NCI-H524 treated with DMSO at 0.1 percent for 48 hours (cell line): ENCODE data around the gene PDE9A.

Source experiments
- DNase-seq: peaks from one replicate; lab custom pipeline; 2025; lab: John Stamatoyannopoulos, UW

PDE9A gene

GRCh38 chr21:42739061-42739931 is 85.9 kb downstream of the PDE9A start:
- no peak for DNase-seq

- DNase-seq, result no peak
Observed at GRCh38 chr21:42740405-42740909, 87.0 kb downstream of the PDE9A start.

DNA sequence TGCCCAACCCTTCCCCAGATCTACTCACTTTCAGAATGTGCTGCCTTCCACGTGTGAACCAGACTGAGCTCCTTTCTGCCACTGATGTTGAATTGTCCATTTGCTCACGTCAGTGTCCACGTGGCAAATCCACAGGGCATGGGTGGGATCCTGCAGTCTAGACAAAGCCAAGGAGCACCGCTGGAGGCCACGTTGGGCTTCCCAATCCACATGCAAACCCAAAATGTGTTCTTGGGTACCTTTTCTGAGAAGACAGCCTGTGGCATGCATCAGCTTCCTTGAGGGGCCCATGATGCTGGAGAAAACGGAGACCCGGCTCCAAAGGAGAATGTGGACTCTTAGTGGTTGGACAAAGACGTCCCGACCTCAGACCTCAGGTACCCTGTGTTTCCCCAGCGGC is 87.6 kb downstream of the PDE9A start:
- no peak for DNase-seq

GRCh38 chr21:42744520-42745445 is 91.4 kb downstream of the PDE9A start:
- DNase-seq, result no peak

DNA sequence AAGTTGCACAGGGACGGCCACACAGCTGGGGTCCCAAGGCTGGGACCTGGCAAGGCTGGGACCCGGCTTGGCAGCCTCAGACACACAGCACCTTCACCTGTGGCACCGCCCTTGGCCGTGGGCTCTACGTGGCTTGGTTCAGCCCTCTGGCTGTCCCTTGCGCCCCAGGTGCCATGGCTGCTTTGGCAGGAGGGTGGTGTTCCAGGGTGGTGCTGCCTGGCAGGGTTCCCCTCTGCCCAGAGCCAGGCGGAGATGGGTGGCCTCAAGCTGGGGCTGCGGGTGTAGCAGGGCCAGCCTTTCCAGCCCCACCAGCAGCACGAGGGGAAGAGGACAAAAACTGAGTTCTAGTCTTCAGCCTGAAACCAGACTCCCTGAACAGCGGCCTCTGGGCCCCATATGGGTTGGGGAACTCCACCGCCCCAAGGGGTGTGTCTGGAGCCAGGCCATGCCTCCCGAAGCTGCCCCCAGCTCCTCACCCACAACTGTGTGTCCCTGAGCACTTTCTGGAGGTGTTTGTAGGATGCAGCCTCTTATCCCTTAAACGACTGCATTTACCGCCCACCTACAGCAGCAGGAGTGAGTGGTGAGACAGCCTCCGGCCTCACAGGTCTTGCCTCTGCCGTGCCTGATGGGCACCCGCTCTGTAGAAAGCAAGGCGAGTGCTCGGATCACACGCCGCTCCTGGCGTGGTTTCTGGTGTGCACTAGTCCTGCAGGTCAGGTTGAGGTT is 92.3 kb downstream of the PDE9A start:
- no peak for DNase-seq

- no peak for DNase-seq
Observed at GRCh38 chr21:42746240-42746592, 92.8 kb downstream of the PDE9A start.

DNA sequence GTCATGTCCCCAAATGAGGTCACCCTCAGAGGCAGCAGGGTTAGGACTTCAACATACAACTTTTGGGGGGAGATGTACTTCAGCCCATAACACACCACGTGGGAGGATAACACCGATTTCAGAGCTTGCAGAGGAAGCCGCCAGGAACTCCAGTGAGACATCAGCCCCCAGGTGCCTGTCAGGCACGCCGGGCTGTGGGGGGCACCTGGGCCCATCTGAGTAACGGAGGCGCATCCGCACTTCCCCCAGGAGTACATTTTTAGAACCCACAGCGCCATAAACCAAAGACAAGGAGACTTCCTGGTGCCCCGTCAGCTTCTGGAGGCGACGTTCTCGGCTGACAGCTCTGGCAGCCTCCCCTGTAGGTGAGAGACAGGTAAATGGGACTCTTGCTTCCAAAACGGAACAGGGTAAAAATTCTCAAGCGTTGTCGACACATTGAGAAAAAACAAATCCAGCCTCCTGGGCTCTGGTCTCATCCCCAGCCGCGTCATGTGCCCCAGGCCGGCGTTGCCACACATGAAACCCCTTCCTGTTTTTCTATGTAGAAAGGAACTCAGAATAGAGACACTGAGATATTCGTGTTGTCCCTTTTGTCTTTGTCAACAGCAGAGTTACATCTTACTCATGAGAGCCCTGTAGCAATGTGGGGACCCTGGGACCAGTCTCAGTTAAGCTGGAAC is 93.3 kb downstream of the PDE9A start:
- no peak for DNase-seq

GRCh38 chr21:42747276-42747701 is 93.9 kb downstream of the PDE9A start:
- no peak for DNase-seq

DNA sequence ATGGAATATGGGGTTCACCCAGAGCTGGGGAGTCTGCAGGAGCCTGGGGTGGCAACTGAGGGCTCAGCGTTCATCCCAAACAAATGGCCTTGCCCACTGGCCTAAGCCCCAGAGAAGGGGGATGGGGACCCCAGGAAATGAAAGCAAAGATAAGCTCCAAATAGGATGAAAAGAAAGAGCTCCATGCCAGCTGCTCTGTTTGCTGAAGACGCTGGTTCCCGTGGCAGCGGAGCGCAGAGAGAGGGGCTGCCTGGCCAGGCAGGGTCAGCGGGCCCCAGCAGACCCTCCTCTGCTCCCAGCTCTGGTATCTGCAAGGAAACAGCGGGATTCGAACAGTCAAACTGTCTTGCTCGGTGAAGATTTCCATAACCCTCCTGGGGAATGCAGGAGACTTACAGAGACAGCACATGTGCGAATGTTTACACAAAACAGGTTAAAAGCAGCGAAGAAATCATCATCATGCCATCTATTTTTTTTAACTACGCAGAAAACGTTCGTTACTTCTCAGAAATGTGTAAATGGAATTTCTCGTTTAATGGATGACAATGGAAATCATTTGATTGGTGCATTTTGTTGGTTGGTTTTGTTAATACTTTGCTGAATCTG is 94.4 kb downstream of the PDE9A start:
- no peak for DNase-seq

GRCh38 chr21:42748620-42749176 is 95.3 kb downstream of the PDE9A start:
- DNase-seq, result no peak

- no peak for DNase-seq
Observed at GRCh38 chr21:42750737-42751530, 97.5 kb downstream of the PDE9A start.

DNA sequence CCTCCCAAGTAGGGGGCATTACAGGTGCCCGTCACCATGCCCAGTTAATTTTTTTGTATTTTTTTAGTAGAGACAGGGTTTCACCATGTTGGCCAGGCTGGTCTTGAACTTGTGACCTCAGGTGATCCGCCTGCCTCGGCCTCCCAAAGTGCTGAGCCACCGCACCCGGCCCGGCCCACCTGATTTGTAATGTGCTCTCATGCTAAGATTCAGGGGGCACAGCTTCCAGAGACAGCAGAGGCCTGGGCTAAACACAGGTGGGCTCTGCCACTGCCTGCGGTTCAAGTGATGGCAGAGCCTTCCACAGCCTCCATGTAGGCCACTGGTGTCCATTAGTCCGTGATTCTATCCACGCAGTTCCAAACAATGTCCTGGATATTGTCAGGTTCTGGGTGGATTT is 98.4 kb downstream of the PDE9A start:
- no peak for DNase-seq

DNA sequence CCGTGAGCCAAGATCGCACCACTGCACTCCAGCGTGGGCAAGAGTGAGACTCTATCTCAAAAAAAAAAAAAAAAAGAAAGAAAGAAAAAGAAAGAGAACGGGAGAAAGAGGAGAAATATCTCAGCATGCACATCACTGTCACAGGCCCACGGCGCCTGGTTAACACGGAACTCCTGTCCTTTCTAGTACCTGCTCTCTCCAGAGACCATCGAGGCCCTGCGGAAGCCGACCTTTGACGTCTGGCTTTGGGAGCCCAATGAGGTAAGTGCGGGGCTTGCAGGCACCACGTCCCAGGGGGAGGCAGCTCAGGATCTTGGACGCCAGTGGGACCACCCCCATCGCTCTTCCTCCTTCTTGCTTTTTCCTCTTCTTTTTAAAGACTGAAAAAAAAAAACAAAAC is 100.4 kb downstream of the PDE9A start:
- DNase-seq, result no peak

- DNase-seq, result no peak
Observed at GRCh38 chr21:42754270-42754933, 101.0 kb downstream of the PDE9A start.

GRCh38 chr21:42755031-42755665 is 101.7 kb downstream of the PDE9A start:
- no peak for DNase-seq

- no peak for DNase-seq
Observed at GRCh38 chr21:42755766-42756579, 102.6 kb downstream of the PDE9A start.

DNA sequence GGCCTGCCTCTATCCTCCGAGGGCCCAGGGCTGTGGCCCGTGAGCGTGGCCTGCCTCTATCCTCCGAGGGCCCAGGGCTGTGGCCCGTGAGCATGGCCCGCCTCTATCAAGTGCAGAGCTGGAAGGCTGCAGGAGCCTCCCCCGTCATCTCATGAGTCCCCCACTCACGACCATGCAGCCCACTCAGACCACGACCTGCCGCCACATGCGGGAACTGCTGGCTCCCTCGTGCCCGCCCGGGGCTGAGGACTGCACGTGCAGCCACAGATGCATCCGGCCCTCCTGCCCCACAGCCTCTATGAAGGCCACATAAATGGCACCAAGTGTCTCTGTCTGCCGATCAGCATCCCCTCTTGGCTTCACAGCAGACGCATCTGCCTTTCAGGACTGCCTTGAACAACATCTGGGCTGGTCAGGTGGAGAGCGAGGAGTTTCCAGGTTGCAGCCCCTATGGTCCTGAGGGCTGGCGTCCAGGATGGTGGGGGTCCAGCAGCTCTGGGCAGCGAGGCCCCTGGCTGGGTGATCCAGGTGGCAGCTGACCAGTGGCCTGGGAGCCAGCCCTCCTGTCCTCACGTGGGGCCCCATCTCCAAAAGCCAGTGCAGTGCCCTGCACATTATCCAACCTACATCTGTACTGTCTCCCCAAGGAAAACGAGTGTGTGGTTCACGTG is 103.3 kb downstream of the PDE9A start:
- no peak for DNase-seq
